ENCODE measurements around the gene DNMBP.
"Not testable (repeated sequence)": the region's sequence is repeated elsewhere in the genome, so short reads cannot be mapped to it uniquely, and the experiment has no call there.

DNMBP gene

GRCh38 chr10:99976886-99977665, 32.7 kb downstream of the DNMBP start:
- peak overlapping the region; percentile 55 for H3K27ac ChIP-seq (ENCODE audit: low read depth, low read length)
- no peak overlapping the region for H3K4me3 ChIP-seq (ENCODE audit: low read length)
- no peak overlapping the region for H3K9ac ChIP-seq (ENCODE audit: low read length)
- H3K27me3 ChIP-seq (ENCODE audit: control insufficient read depth, insufficient read depth, low read length): no peaks in the 10 kb centered on the region
- H3K4me1 ChIP-seq (ENCODE audit: control insufficient read depth, insufficient read depth, low read length): peaks cover 21% of the 10 kb centered on the region
- H3K36me3 ChIP-seq (ENCODE audit: control insufficient read depth, insufficient read depth, low read length): no peaks in the 10 kb centered on the region

GRCh38 chr10:99975942-99976809, 33.6 kb downstream of the DNMBP start:
- Histone ChIP-seq H3K4me1 (ENCODE audit: control insufficient read depth, insufficient read depth, low read length) (peaks cover 21% of the 10 kb centered on the region), H3K27me3 (ENCODE audit: control insufficient read depth, insufficient read depth, low read length) (no peaks in the 10 kb centered on the region), H3K36me3 (ENCODE audit: control insufficient read depth, insufficient read depth, low read length) (no peaks in the 10 kb centered on the region), H3K27ac (ENCODE audit: low read depth, low read length) (peak overlapping the region; percentile 55), H3K4me3 (ENCODE audit: low read length) (no peak overlapping the region), H3K9ac (ENCODE audit: low read length) (no peak overlapping the region)

- Histone ChIP-seq H3K27ac (ENCODE audit: low read depth, low read length) (peak overlapping the region; percentile 55), H3K36me3 (ENCODE audit: control insufficient read depth, insufficient read depth, low read length) (no peaks in the 10 kb centered on the region), H3K9ac (ENCODE audit: low read length) (no peak overlapping the region), H3K4me3 (ENCODE audit: low read length) (no peak overlapping the region), H3K27me3 (ENCODE audit: control insufficient read depth, insufficient read depth, low read length) (no peaks in the 10 kb centered on the region), H3K4me1 (ENCODE audit: control insufficient read depth, insufficient read depth, low read length) (peaks cover 21% of the 10 kb centered on the region)
Measured at GRCh38 chr10:99975106-99975829, 34.5 kb downstream of the DNMBP start.

- Histone ChIP-seq H3K4me1 (ENCODE audit: control insufficient read depth, insufficient read depth, low read length) (peaks cover 21% of the 10 kb centered on the region), H3K36me3 (ENCODE audit: control insufficient read depth, insufficient read depth, low read length) (peaks cover 4% of the 10 kb centered on the region), H3K27ac (ENCODE audit: low read depth, low read length) (no peak overlapping the region)
Measured at GRCh38 chr10:99973190-99973589, 36.6 kb downstream of the DNMBP start.

GRCh38 chr10:99967961-99968360, 41.8 kb downstream of the DNMBP start:
- Histone ChIP-seq H3K9ac (ENCODE audit: low read length) (no peak overlapping the region), H3K4me1 (ENCODE audit: control insufficient read depth, insufficient read depth, low read length) (no peaks in the 10 kb centered on the region), H3K27me3 (ENCODE audit: control insufficient read depth, insufficient read depth, low read length) (no peaks in the 10 kb centered on the region), H3K4me3 (ENCODE audit: low read length) (no peak overlapping the region), H3K27ac (ENCODE audit: low read depth, low read length) (no peak overlapping the region), H3K36me3 (ENCODE audit: control insufficient read depth, insufficient read depth, low read length) (peaks cover 5% of the 10 kb centered on the region)

More at GRCh38 chr10:99973190-99973589, 36.6 kb downstream of the DNMBP start:
- Histone ChIP-seq H3K4me3 (ENCODE audit: low read length) (no peak overlapping the region), H3K27me3 (ENCODE audit: control insufficient read depth, insufficient read depth, low read length) (no peaks in the 10 kb centered on the region), H3K9ac (ENCODE audit: low read length) (no peak overlapping the region)

GRCh38 chr10:99966306-99966705, 43.4 kb downstream of the DNMBP start:
- no peaks in the 10 kb centered on the region for H3K4me1 ChIP-seq (ENCODE audit: control insufficient read depth, insufficient read depth, low read length)
- H3K27ac ChIP-seq (ENCODE audit: low read depth, low read length): no peak overlapping the region

GRCh38 chr10:99965700-99966099, 44.0 kb downstream of the DNMBP start:
- H3K27ac ChIP-seq (ENCODE audit: low read depth, low read length): no peak overlapping the region
- no peak overlapping the region for H3K4me3 ChIP-seq (ENCODE audit: low read length)
- H3K27me3 ChIP-seq (ENCODE audit: control insufficient read depth, insufficient read depth, low read length): no peaks in the 10 kb centered on the region
- peaks cover 5% of the 10 kb centered on the region for H3K36me3 ChIP-seq (ENCODE audit: control insufficient read depth, insufficient read depth, low read length)
- no peak overlapping the region for H3K9ac ChIP-seq (ENCODE audit: low read length)
- no peaks in the 10 kb centered on the region for H3K4me1 ChIP-seq (ENCODE audit: control insufficient read depth, insufficient read depth, low read length)

More at GRCh38 chr10:99966306-99966705, 43.4 kb downstream of the DNMBP start:
- H3K27me3 ChIP-seq (ENCODE audit: control insufficient read depth, insufficient read depth, low read length): no peaks in the 10 kb centered on the region
- peaks cover 5% of the 10 kb centered on the region for H3K36me3 ChIP-seq (ENCODE audit: control insufficient read depth, insufficient read depth, low read length)
- no peak overlapping the region for H3K9ac ChIP-seq (ENCODE audit: low read length)
- H3K4me3 ChIP-seq (ENCODE audit: low read length): no peak overlapping the region

- no peaks in the 10 kb centered on the region for H3K27me3 ChIP-seq (ENCODE audit: control insufficient read depth, insufficient read depth, low read length)
- no peak overlapping the region for H3K9ac ChIP-seq (ENCODE audit: low read length)
- H3K4me1 ChIP-seq (ENCODE audit: control insufficient read depth, insufficient read depth, low read length): no peaks in the 10 kb centered on the region
- H3K27ac ChIP-seq (ENCODE audit: low read depth, low read length): no peak overlapping the region
- peaks cover 5% of the 10 kb centered on the region for H3K36me3 ChIP-seq (ENCODE audit: control insufficient read depth, insufficient read depth, low read length)
- no peak overlapping the region for H3K4me3 ChIP-seq (ENCODE audit: low read length)
Measured at GRCh38 chr10:99964791-99965190, 45.0 kb downstream of the DNMBP start.

GRCh38 chr10:99963467-99964165, 46.1 kb downstream of the DNMBP start:
- H3K36me3 ChIP-seq (ENCODE audit: control insufficient read depth, insufficient read depth, low read length); H3K9ac ChIP-seq (ENCODE audit: low read length); H3K4me3 ChIP-seq (ENCODE audit: low read length); H3K27me3 ChIP-seq (ENCODE audit: control insufficient read depth, insufficient read depth, low read length); H3K27ac ChIP-seq (ENCODE audit: low read depth, low read length); H3K4me1 ChIP-seq (ENCODE audit: control insufficient read depth, insufficient read depth, low read length): not testable (repeated sequence)

GRCh38 chr10:99958806-99959205, 50.9 kb downstream of the DNMBP start:
- Histone ChIP-seq H3K9ac (ENCODE audit: low read length) (no peak overlapping the region), H3K4me1 (ENCODE audit: control insufficient read depth, insufficient read depth, low read length) (peaks cover 8% of the 10 kb centered on the region), H3K27me3 (ENCODE audit: control insufficient read depth, insufficient read depth, low read length) (no peaks in the 10 kb centered on the region), H3K27ac (ENCODE audit: low read depth, low read length) (no peak overlapping the region), H3K4me3 (ENCODE audit: low read length) (no peak overlapping the region), H3K36me3 (ENCODE audit: control insufficient read depth, insufficient read depth, low read length) (peaks cover 16% of the 10 kb centered on the region)

- Histone ChIP-seq H3K9ac (ENCODE audit: low read length) (no peak overlapping the region), H3K4me1 (ENCODE audit: control insufficient read depth, insufficient read depth, low read length) (peaks cover 8% of the 10 kb centered on the region), H3K27ac (ENCODE audit: low read depth, low read length) (no peak overlapping the region), H3K27me3 (ENCODE audit: control insufficient read depth, insufficient read depth, low read length) (no peaks in the 10 kb centered on the region), H3K4me3 (ENCODE audit: low read length) (no peak overlapping the region), H3K36me3 (ENCODE audit: control insufficient read depth, insufficient read depth, low read length) (peaks cover 16% of the 10 kb centered on the region)
Measured at GRCh38 chr10:99958302-99958701, 51.4 kb downstream of the DNMBP start.

GRCh38 chr10:99953510-99953909, 56.2 kb downstream of the DNMBP start:
- H3K27ac ChIP-seq (ENCODE audit: low read depth, low read length); H3K4me3 ChIP-seq (ENCODE audit: low read length); H3K27me3 ChIP-seq (ENCODE audit: control insufficient read depth, insufficient read depth, low read length); H3K9ac ChIP-seq (ENCODE audit: low read length); H3K4me1 ChIP-seq (ENCODE audit: control insufficient read depth, insufficient read depth, low read length): not testable (repeated sequence)
- H3K36me3 ChIP-seq (ENCODE audit: control insufficient read depth, insufficient read depth, low read length): peaks cover 16% of the 10 kb centered on the region
